GM23248 (cell line): ENCODE results near the gene L3HYPDH. TPM values are rescaled to one million over a fixed set of nuclear protein-coding genes. Genes with fewer than 3 reads are reported as not detected.

Source experiments
- DNase-seq: peaks from one replicate; pipeline ENCODE4 v3.0.0-alpha.2; 2015
- H2AFZ ChIP-seq: fragments of 200-600 bp; sonication (generic); 2 replicates; pipeline ENCODE4 v1.6.1; 2016; ENCODE audit warnings: antibody characterized with exemption
- H3F3A ChIP-seq: fragments of 200-600 bp; sonication (generic); 2 replicates; pipeline ENCODE4 v1.6.1; 2016; ENCODE audit warnings: mild to moderate bottlenecking, antibody characterized with exemption, mixed run types; ENCODE audit not compliant: insufficient read depth
- H3K27ac ChIP-seq: fragments of 200-600 bp; sonication (generic); 2 replicates; pipeline ENCODE4 v1.5.1; 2016; ENCODE audit warnings: mild to moderate bottlenecking
- H3K27me3 ChIP-seq: fragments of 200-600 bp; sonication (generic); replicated peaks from 2 replicates; pipeline ENCODE4 v1.6.1; 2016; ENCODE audit warnings: mild to moderate bottlenecking; ENCODE audit not compliant: insufficient read depth
- H3K36me3 ChIP-seq: fragments of 200-600 bp; sonication (generic); 2 replicates; pipeline ENCODE4 v1.6.1; 2016; ENCODE audit warnings: low read depth, mild to moderate bottlenecking
- H3K4me1 ChIP-seq: fragments of 200-600 bp; sonication (generic); 2 replicates; pipeline ENCODE4 v1.6.1; 2016; ENCODE audit warnings: mild to moderate bottlenecking; ENCODE audit not compliant: insufficient read depth
- H3K4me2 ChIP-seq: fragments of 200-600 bp; sonication (generic); one replicate; pipeline ENCODE4 v1.6.1; 2016; ENCODE audit warnings: mild to moderate bottlenecking; ENCODE audit not compliant: unreplicated experiment
- H3K4me3 ChIP-seq: fragments of 200-600 bp; sonication (generic); 2 replicates; pipeline ENCODE4 v1.5.1; 2016; ENCODE audit warnings: mild to moderate bottlenecking
- H3K79me2 ChIP-seq: fragments of 200-600 bp; sonication (generic); 2 replicates; pipeline ENCODE4 v1.6.1; 2016; ENCODE audit warnings: mild to moderate bottlenecking; ENCODE audit not compliant: insufficient read depth
- H3K9ac ChIP-seq: fragments of 200-600 bp; sonication (generic); 2 replicates; pipeline ENCODE4 v1.6.1; 2016; ENCODE audit warnings: mild to moderate bottlenecking
- H3K9me2 ChIP-seq: fragments of 200-600 bp; sonication (generic); 2 replicates; pipeline ENCODE4 v1.6.1; 2016; ENCODE audit warnings: mixed run types, mild to moderate bottlenecking, moderate library complexity; ENCODE audit not compliant: insufficient read depth
- H3K9me3 ChIP-seq: fragments of 200-600 bp; sonication (generic); one replicate; pipeline ENCODE4 v1.6.1; 2017; ENCODE audit warnings: low read depth
- H4K20me1 ChIP-seq: fragments of 200-600 bp; sonication (generic); 2 replicates; pipeline ENCODE4 v1.6.0; 2016; ENCODE audit not compliant: insufficient read depth
- EZH2 ChIP-seq: fragments of 200-600 bp; sonication (generic); IDR thresholded peaks from 2 replicates; pipeline ENCODE4 v1.6.1; 2018; ENCODE audit warnings: antibody characterized with exemption, mild to moderate bottlenecking; ENCODE audit not compliant: insufficient read depth, poor library complexity, severe bottlenecking
- EZH2phosphoT487 ChIP-seq: fragments of 200-600 bp; sonication (generic); IDR thresholded peaks from 2 replicates; pipeline ENCODE4 v1.6.1; 2018; ENCODE audit warnings: antibody characterized with exemption, moderate library complexity, mild to moderate bottlenecking, low read depth; ENCODE audit not compliant: insufficient read depth
- WGBS, 2 experiments: methylation state at CpG; one replicate each; pipeline ENCODE4 v1.1.6; 2015 to 2017; ENCODE audit warnings: low lambda C conversion rate in 2 of 2, low coverage in 1 of 2; ENCODE audit errors: missing lambda C conversion rate in 2 of 2; 5-methylcytosine and 5-hydroxymethylcytosine counted together
- in situ Hi-C: fragments of 300-500 bp; cut with MboI; formaldehyde crosslinking; loops from 2 replicates; pipeline ENCODE4 v1.15.0; 2020
- polyA plus RNA-seq: library from polyadenylated mRNA; unstranded; fragments of >200 nt; fragmentation: Nextera tagmentation; extraction: Ambion mirVana; gene quantifications from 2 replicates; pipeline ENCODE4 v1.2.1, GENCODE V29; 2016
- total RNA-seq: library from RNA; depleted of rRNA; stranded (reverse); fragments of >200 nt; shearing (Covaris generic); gene quantifications from 2 replicates; pipeline ENCODE4 v1.2.3, GENCODE V29; 2014

The L3HYPDH gene
- total and polyA plus RNA-seq, 2 experiments from 2014 or later: 65.1 to 69.3 TPM

GRCh38 chr14:59509101-59509500 is 24.9 kb upstream of the L3HYPDH start:
- no peak overlapping the region for H3K4me3 ChIP-seq
- WGBS, 2 experiments: 52 to 54% methylated on average over 3 of the region's 3 CpGs
- H2AFZ ChIP-seq: no peak overlapping the region
- peaks cover 9% of the 10 kb centered on the region; the same call in 1 of the 2 replicates for H3K36me3 ChIP-seq
- no peaks in the 10 kb centered on the region for H3K79me2 ChIP-seq
- in situ Hi-C loops: no loop called here
- H3K27me3 ChIP-seq: no peaks in the 10 kb centered on the region
- H3K9ac ChIP-seq: no peak overlapping the region
- no peaks in the 10 kb centered on the region for H4K20me1 ChIP-seq
- H3K9me3 ChIP-seq: no peaks in the 10 kb centered on the region
- no peak overlapping the region for H3K27ac ChIP-seq
- no peak overlapping the region for H3K4me2 ChIP-seq
- no peaks in the 10 kb centered on the region for H3K4me1 ChIP-seq
- 0 out of 2 replicates have a peak, but pooled peaks cover 6% of the 10 kb centered on the region for H3F3A ChIP-seq
- no peak for DNase-seq
- no peak for TF ChIP-seq EZH2phosphoT487
- TF ChIP-seq EZH2: no peak
- H3K9me2 ChIP-seq: no peaks in the 10 kb centered on the region

GRCh38 chr14:59507752-59508103 is 23.5 kb upstream of the L3HYPDH start:
- Histone ChIP-seq H4K20me1 (no peaks in the 10 kb centered on the region), H3K27ac (no peak overlapping the region), H3K36me3 (peaks cover 20% of the 10 kb centered on the region; the same call in 1 of the 2 replicates), H3F3A (0 out of 2 replicates have a peak, but pooled peaks cover 6% of the 10 kb centered on the region), H3K9ac (no peak overlapping the region), H3K79me2 (no peaks in the 10 kb centered on the region), H3K4me1 (no peaks in the 10 kb centered on the region), H3K4me3 (no peak overlapping the region), H3K4me2 (no peak overlapping the region), H3K27me3 (no peaks in the 10 kb centered on the region), H3K9me2 (no peaks in the 10 kb centered on the region), H3K9me3 (no peaks in the 10 kb centered on the region), H2AFZ (no peak overlapping the region)
- in situ Hi-C loops: no loop called here
- 81 to 90% methylated on average over 3 of the region's 3 CpGs for WGBS, 2 experiments
- TF ChIP-seq EZH2phosphoT487 (no peak), EZH2 (no peak)
- no peak for DNase-seq

GRCh38 chr14:59507063-59507751 is 23.0 kb upstream of the L3HYPDH start:
- H2AFZ ChIP-seq: no peak overlapping the region
- H3K27me3 ChIP-seq: no peaks in the 10 kb centered on the region
- no peak for TF ChIP-seq EZH2
- no peak for TF ChIP-seq EZH2phosphoT487
- in situ Hi-C loops: no loop called here
- H3K79me2 ChIP-seq: no peaks in the 10 kb centered on the region
- no peak overlapping the region for H3K9ac ChIP-seq
- H3K9me3 ChIP-seq: no peaks in the 10 kb centered on the region
- no peaks in the 10 kb centered on the region for H3K4me1 ChIP-seq
- H4K20me1 ChIP-seq: no peaks in the 10 kb centered on the region
- no peaks in the 10 kb centered on the region for H3K9me2 ChIP-seq
- H3K36me3 ChIP-seq: peaks cover 20% of the 10 kb centered on the region; the same call in 1 of the 2 replicates
- 0 out of 2 replicates have a peak, but pooled peaks cover 6% of the 10 kb centered on the region for H3F3A ChIP-seq
- no peak overlapping the region for H3K27ac ChIP-seq
- H3K4me3 ChIP-seq: no peak overlapping the region
- DNase-seq: peak; percentile 58
- H3K4me2 ChIP-seq: no peak overlapping the region

- H3K9me3 ChIP-seq: no peaks in the 10 kb centered on the region
- H3K9ac ChIP-seq: no peak overlapping the region
- in situ Hi-C loops: no loop called here
- H3K9me2 ChIP-seq: no peaks in the 10 kb centered on the region
- WGBS, 2 experiments: 82 to 92% methylated on average over 4 of the region's 4 CpGs
- H4K20me1 ChIP-seq: no peaks in the 10 kb centered on the region
- no peak overlapping the region for H3K4me3 ChIP-seq
- H3K4me1 ChIP-seq: no peaks in the 10 kb centered on the region
- no peak overlapping the region for H3K27ac ChIP-seq
- H3K36me3 ChIP-seq: peaks cover 48% of the 10 kb centered on the region
- H3K4me2 ChIP-seq: no peak overlapping the region
- H3K27me3 ChIP-seq: no peaks in the 10 kb centered on the region
- 0 out of 2 replicates have a peak, but pooled peaks cover 16% of the 10 kb centered on the region for H3K79me2 ChIP-seq
- DNase-seq: no peak
- no peak for TF ChIP-seq EZH2phosphoT487
- H2AFZ ChIP-seq: no peak overlapping the region
- H3F3A ChIP-seq: 0 out of 2 replicates have a peak, but pooled peaks cover 6% of the 10 kb centered on the region
Measured at GRCh38 chr14:59503256-59503655, 19.0 kb upstream of the L3HYPDH start.
